Measurements from ENCODE around the gene SLC27A3. TPM values are rescaled to one million over a fixed set of nuclear protein-coding genes. Genes with fewer than 3 reads are reported as not detected.
A peak's percentile ranks its signal among the peaks of the same experiment; 100 is the strongest.

The SLC27A3 gene
- total and polyA plus RNA-seq, 9 of the 15 experiments (the other 6 are each of a cell fraction or from before 2014, with no cell fraction given): 0.57 to 5.2 (median 2.8) TPM

- Histone ChIP-seq H3K4me1 (replicated peaks in 1 of 2; ENCODE audit: control insufficient read depth in 2 of 2, insufficient read depth in 2 of 2, low read length in 2 of 2) (peaks cover 7 to 55% of the 10 kb centered on the region in 2 experiments), H3K9ac (ENCODE audit: insufficient read depth in 1 of 2, low read depth in 2 of 2, low read length in 2 of 2) (peak overlapping the region in 1 of 2 experiments; percentile 18; a peak in 1 of 4 replicates), H3K27me3 (ENCODE audit: control insufficient read depth in 2 of 2, insufficient read depth in 2 of 2, low read length in 2 of 2) (no peaks in the 10 kb centered on the region), H3K4me3 (no peak overlapping the region), H3K4me2 (ENCODE audit: insufficient read depth, low read length) (no peak overlapping the region), H3K27ac (ENCODE audit: extremely low read depth, low read depth, low read length) (no peak overlapping the region), H3K9me1 (ENCODE audit: control insufficient read depth, insufficient read depth, low read length) (no peaks in the 10 kb centered on the region), H3K9me3 (replicated peaks; ENCODE audit: control insufficient read depth, insufficient read depth, low read depth, low read length) (no peaks in the 10 kb centered on the region), H3K79me2 (ENCODE audit: control insufficient read depth, insufficient read depth, low read length) (no peaks in the 10 kb centered on the region), H3K36me3 (ENCODE audit: control insufficient read depth, insufficient read depth, low read length) (no peaks in the 10 kb centered on the region), H4K20me1 (replicated peaks; ENCODE audit: control insufficient read depth, insufficient read depth, low read length) (no peaks in the 10 kb centered on the region), H2AFZ (ENCODE audit: low read depth, low read length) (no peak overlapping the region)
- TF ChIP-seq BACH1 (tag; IDR thresholded peaks at IDR 0.05) (no peak), RFX5 (IDR thresholded peaks at IDR 0.05; ENCODE audit: low read depth, low read length) (no peak), ZBTB17 (CRISPR knock-in tag; IDR thresholded peaks at IDR 0.05) (no peak), SIN3B (IDR thresholded peaks at IDR 0.05; ENCODE audit: low read depth) (no peak), RBM25 (IDR thresholded peaks at IDR 0.05; ENCODE audit: low read depth, low read length, severe bottlenecking) (no peak), TCF3 (CRISPR knock-in tag; IDR thresholded peaks at IDR 0.05) (no peak), CHCHD3 (CRISPR knock-in tag; IDR thresholded peaks at IDR 0.05) (no peak), ZNF175 (CRISPR knock-in tag; IDR thresholded peaks at IDR 0.05; ENCODE audit: low read depth) (no peak)
- intact Hi-C loops (cut with micrococcal nuclease): no loop called here
- CTCF ChIA-PET (ENCODE audit: low intra/inter-chr PET ratio): no interaction called here
- ATAC-seq: no peak
- no peak for DNase-seq (ENCODE audit: extremely low read depth in 1 of 4, low spot score in 3 of 4)
- WGBS (ENCODE audit: insufficient coverage, low coverage, missing lambda C conversion rate): 39% methylated on average over 4 of the region's 9 CpGs
- FAIRE-seq: no peak
- POLR2A ChIA-PET: interaction anchor here (0.7 to 1.1 kb wide), 5 partner anchors 9 to 444 kb away, joined by 3 to 6 read pairs (median 4); partner anchors contain the start of gene CREB3L4
- in situ Hi-C loops (cut with MboI): no loop called here
- no TSS peak for BruUV-seq (replicated peaks)
Measured at GRCh38 chr1:153793261-153793972, 18.2 kb downstream of the SLC27A3 start.

All from K562 (cell line).